HG02588 (cell line): ENCODE data around the gene NPC1.

Source experiments
- ATAC-seq: cut with Tn5 transposase; IDR thresholded peaks from one replicate; pipeline ENCODE4 v1.9.1; 2021; ENCODE audit warnings: mild to moderate bottlenecking, moderate library complexity; ENCODE audit not compliant: unreplicated experiment

The NPC1 gene

GRCh38 chr18:23609390-23610023 is 23.2 kb upstream of the NPC1 start:
- no peak for ATAC-seq

GRCh38 chr18:23608211-23608610 is 21.9 kb upstream of the NPC1 start:
- ATAC-seq = no peak

GRCh38 chr18:23605941-23606340 is 19.6 kb upstream of the NPC1 start:
- no peak for ATAC-seq

GRCh38 chr18:23599809-23600208 is 13.5 kb upstream of the NPC1 start:
- no peak for ATAC-seq

GRCh38 chr18:23596183-23596582 is 9.9 kb upstream of the NPC1 start:
- no peak for ATAC-seq

- ATAC-seq = no peak
Measured at GRCh38 chr18:23595591-23595990, 9.3 kb upstream of the NPC1 start.

GRCh38 chr18:23593720-23594119 is 7.4 kb upstream of the NPC1 start:
- ATAC-seq = no peak

GRCh38 chr18:23592911-23593310 is 6.6 kb upstream of the NPC1 start:
- ATAC-seq = no peak

- ATAC-seq = no peak
Measured at GRCh38 chr18:23591011-23591410, 4.7 kb upstream of the NPC1 start.

- no peak for ATAC-seq
Measured at GRCh38 chr18:23588836-23589560, 2.7 kb upstream of the NPC1 start.

- ATAC-seq = no peak
Measured at GRCh38 chr18:23587220-23587642, 925 bp upstream of the NPC1 start.

- ATAC-seq = no peak
Measured at GRCh38 chr18:23585897-23586248, 433 bp downstream of the NPC1 start.

- no peak for ATAC-seq
Measured at GRCh38 chr18:23585007-23585871, 1.1 kb downstream of the NPC1 start.

- no peak for ATAC-seq
Measured at GRCh38 chr18:23584019-23584983, 2.0 kb downstream of the NPC1 start.

GRCh38 chr18:23583071-23583865 is 3.0 kb downstream of the NPC1 start:
- no peak for ATAC-seq

- ATAC-seq = no peak
Measured at GRCh38 chr18:23580677-23581367, 5.5 kb downstream of the NPC1 start.

- ATAC-seq = no peak
Measured at GRCh38 chr18:23578891-23579653, 7.2 kb downstream of the NPC1 start.

- ATAC-seq = no peak
Measured at GRCh38 chr18:23578067-23578701, 8.1 kb downstream of the NPC1 start.
